WERI-Rb-1 (cell line): ENCODE data around the gene SORL1.

Source experiments
- DNase-seq: peaks from one replicate; pipeline ENCODE4 v3.0.0-alpha.2; 2020
- H3K27ac ChIP-seq: fragments of 250-450 bp; sonication (Bioruptor Pico); 2 replicates; pipeline ENCODE4 v1.5.1; 2020; ENCODE audit warnings: mild to moderate bottlenecking, moderate library complexity
- H3K27me3 ChIP-seq: fragments of 250-450 bp; sonication (Bioruptor Pico); 2 replicates; pipeline ENCODE4 v1.5.1; 2021; ENCODE audit warnings: mild to moderate bottlenecking, low read depth, moderate library complexity; ENCODE audit not compliant: insufficient read depth, severe bottlenecking
- H3K36me3 ChIP-seq: fragments of 250-450 bp; sonication (Bioruptor Pico); 2 replicates; pipeline ENCODE4 v1.5.1; 2020; ENCODE audit warnings: mild to moderate bottlenecking, moderate library complexity
- H3K4me3 ChIP-seq: 2 replicates; pipeline ENCODE4 v1.5.1; 2011; ENCODE audit warnings: low read depth, mild to moderate bottlenecking, control low read depth, low read length
- H3K9me3 ChIP-seq: fragments of 250-450 bp; sonication (Bioruptor Pico); 2 replicates; pipeline ENCODE4 v1.5.1; 2021; ENCODE audit warnings: mild to moderate bottlenecking, moderate library complexity; ENCODE audit not compliant: severe bottlenecking
- CTCF ChIP-seq: IDR thresholded peaks from 2 replicates; pipeline ENCODE4 v1.5.1; 2011; ENCODE audit warnings: low read depth, mild to moderate bottlenecking, control low read depth, inconsistent platforms, low read length

The SORL1 gene

GRCh38 chr11:121556937-121557336 lies 104.8 kb downstream of the SORL1 start:
- no peaks in the 10 kb centered on the region for H3K27me3 ChIP-seq
- H3K4me3 ChIP-seq: no peak overlapping the region
- no peak overlapping the region for H3K27ac ChIP-seq
- no peaks in the 10 kb centered on the region for H3K36me3 ChIP-seq
- DNase-seq: no peak
- TF ChIP-seq CTCF: no peak
- no peaks in the 10 kb centered on the region for H3K9me3 ChIP-seq

- TF ChIP-seq CTCF: no peak
- no peaks in the 10 kb centered on the region for H3K9me3 ChIP-seq
- no peak for DNase-seq
- no peaks in the 10 kb centered on the region for H3K36me3 ChIP-seq
- no peaks in the 10 kb centered on the region for H3K27me3 ChIP-seq
- no peak overlapping the region for H3K27ac ChIP-seq
- no peak overlapping the region for H3K4me3 ChIP-seq
Observed at GRCh38 chr11:121557348-121557747, 105.2 kb downstream of the SORL1 start.

GRCh38 chr11:121559606-121560200 lies 107.6 kb downstream of the SORL1 start:
- Histone ChIP-seq H3K36me3 (no peaks in the 10 kb centered on the region), H3K27ac (no peak overlapping the region), H3K27me3 (no peaks in the 10 kb centered on the region), H3K4me3 (no peak overlapping the region), H3K9me3 (no peaks in the 10 kb centered on the region)
- DNase-seq: no peak
- no peak for TF ChIP-seq CTCF

- Histone ChIP-seq H3K4me3 (no peak overlapping the region), H3K36me3 (no peaks in the 10 kb centered on the region), H3K27ac (no peak overlapping the region), H3K9me3 (no peaks in the 10 kb centered on the region), H3K27me3 (no peaks in the 10 kb centered on the region)
- TF ChIP-seq CTCF: no peak
- DNase-seq: no peak
Observed at GRCh38 chr11:121560236-121560635, 108.1 kb downstream of the SORL1 start.

GRCh38 chr11:121561240-121561639 lies 109.1 kb downstream of the SORL1 start:
- H3K4me3 ChIP-seq: no peak overlapping the region
- H3K9me3 ChIP-seq: no peaks in the 10 kb centered on the region
- H3K36me3 ChIP-seq: no peaks in the 10 kb centered on the region
- no peak for DNase-seq
- TF ChIP-seq CTCF: no peak
- no peak overlapping the region for H3K27ac ChIP-seq
- no peaks in the 10 kb centered on the region for H3K27me3 ChIP-seq

- H3K27me3 ChIP-seq: no peaks in the 10 kb centered on the region
- H3K36me3 ChIP-seq: no peaks in the 10 kb centered on the region
- TF ChIP-seq CTCF: no peak
- H3K27ac ChIP-seq: no peak overlapping the region
- no peak for DNase-seq
- H3K9me3 ChIP-seq: no peaks in the 10 kb centered on the region
- H3K4me3 ChIP-seq: no peak overlapping the region
Observed at GRCh38 chr11:121561716-121562115, 109.6 kb downstream of the SORL1 start.
